Activated CD4-positive, CD25-positive, alpha-beta regulatory T cell treated with anti-CD3 and anti-CD28 coated beads, Interleukin-2, amount 50 U/mL, for 24 hours (primary cell): ENCODE results near the gene SUCLG2.

Experiments used
- ATAC-seq, 2 donors: fragments of 150-1000 bp; cut with Tn5 transposase; one replicate each; pipeline ENCODE4 v1.10.0; 2021; ENCODE audit warnings: mild to moderate bottlenecking in 1 of 2, moderate library complexity in 1 of 2

Gene SUCLG2

GRCh38 chr3:67654099-67654843 is at the start of gene SUCLG2:
TSS of gene SUCLG2 (minus strand) at chr3:67654612. CDS start at chr3:67654586, 26 bp downstream.
- ATAC-seq: peak; percentile 68

- ATAC-seq: no peak
These were observed 46.2 kb upstream of the SUCLG2 start for GRCh38 chr3:67700596-67700995.

GRCh38 chr3:67699882-67700281 is 45.5 kb upstream of the SUCLG2 start:
- no peak for ATAC-seq

GRCh38 chr3:67692621-67693020 is 38.2 kb upstream of the SUCLG2 start:
- no peak for ATAC-seq

GRCh38 chr3:67691926-67692325 is 37.5 kb upstream of the SUCLG2 start:
- ATAC-seq: no peak

- no peak for ATAC-seq
These were observed 36.8 kb upstream of the SUCLG2 start for GRCh38 chr3:67691207-67691606.

- no peak for ATAC-seq
These were observed 35.4 kb upstream of the SUCLG2 start for GRCh38 chr3:67689806-67690205.

GRCh38 chr3:67688231-67688630 is 33.8 kb upstream of the SUCLG2 start:
- peak in 1 of 2 donors; percentile 7 for ATAC-seq

- ATAC-seq: no peak
These were observed 31.7 kb upstream of the SUCLG2 start for GRCh38 chr3:67686069-67686468.

- peak; percentile 70 to 81 for ATAC-seq
These were observed 31.1 kb upstream of the SUCLG2 start for GRCh38 chr3:67685499-67685898.

- no peak for ATAC-seq
These were observed 29.8 kb upstream of the SUCLG2 start for GRCh38 chr3:67684211-67684610.

GRCh38 chr3:67683522-67683921 is 29.1 kb upstream of the SUCLG2 start:
- ATAC-seq: no peak

- ATAC-seq: peak; percentile 78 to 81
These were observed 24.3 kb upstream of the SUCLG2 start for GRCh38 chr3:67678665-67679064.

GRCh38 chr3:67674055-67674454 is 19.6 kb upstream of the SUCLG2 start:
- no peak for ATAC-seq

GRCh38 chr3:67662733-67663132 is 8.3 kb upstream of the SUCLG2 start:
- ATAC-seq: peak; percentile 36 to 53

GRCh38 chr3:67661089-67661488 is 6.7 kb upstream of the SUCLG2 start:
- ATAC-seq: no peak

- ATAC-seq: no peak
These were observed 2.8 kb upstream of the SUCLG2 start for GRCh38 chr3:67657192-67657591.

GRCh38 chr3:67656614-67657013 is 2.2 kb upstream of the SUCLG2 start:
- no peak for ATAC-seq

- peak; percentile 72 to 75 for ATAC-seq
These were observed 1.1 kb upstream of the SUCLG2 start for GRCh38 chr3:67655364-67656121.

- ATAC-seq: no peak
These were observed 399 bp upstream of the SUCLG2 start for GRCh38 chr3:67654844-67655177.

GRCh38 chr3:67653425-67654098 is 850 bp downstream of the SUCLG2 start:
- peak in 1 of 2 donors; percentile 1 for ATAC-seq

GRCh38 chr3:67650084-67650483 is 4.3 kb downstream of the SUCLG2 start:
- no peak for ATAC-seq

- no peak for ATAC-seq
These were observed 4.7 kb downstream of the SUCLG2 start for GRCh38 chr3:67649681-67650080.

GRCh38 chr3:67648701-67649100 is 5.7 kb downstream of the SUCLG2 start:
- ATAC-seq: no peak
